ENCODE data around the gene PAFAH1B2. TPM values are rescaled to one million over a fixed set of nuclear protein-coding genes. Genes with fewer than 3 reads are reported as not detected.
"Not testable (repeated sequence)": the region's sequence is repeated elsewhere in the genome, so short reads cannot be mapped to it uniquely, and the experiment has no call there.

Gene PAFAH1B2
- total RNA-seq, 2 experiments from 2014 or later: 48.4 to 52.1 TPM

GRCh38 chr11:117206111-117206510, 62.0 kb downstream of the PAFAH1B2 start:
- peaks cover 34% of the 10 kb centered on the region for H3K36me3 Mint-ChIP-seq (ENCODE audit: low read depth)
- DNase-seq, H3K4me1 Mint-ChIP-seq, H3K27me3 Mint-ChIP-seq, H3K9me3 Mint-ChIP-seq, H3K27ac Mint-ChIP-seq, POLR2A ChIA-PET, CTCF ChIA-PET, H3K4me3 Mint-ChIP-seq: not testable (repeated sequence)

GRCh38 chr11:117206859-117207258, 62.8 kb downstream of the PAFAH1B2 start:
- H3K27ac Mint-ChIP-seq, DNase-seq, CTCF ChIA-PET, H3K9me3 Mint-ChIP-seq, H3K4me3 Mint-ChIP-seq, H3K4me1 Mint-ChIP-seq, POLR2A ChIA-PET, H3K27me3 Mint-ChIP-seq: not testable (repeated sequence)
- peaks cover 40% of the 10 kb centered on the region for H3K36me3 Mint-ChIP-seq (ENCODE audit: low read depth)

GRCh38 chr11:117207481-117207880, 63.4 kb downstream of the PAFAH1B2 start:
- H3K4me3 Mint-ChIP-seq, DNase-seq, CTCF ChIA-PET, H3K27ac Mint-ChIP-seq, H3K9me3 Mint-ChIP-seq, POLR2A ChIA-PET, H3K4me1 Mint-ChIP-seq, H3K27me3 Mint-ChIP-seq: not testable (repeated sequence)
- peaks cover 43% of the 10 kb centered on the region for H3K36me3 Mint-ChIP-seq (ENCODE audit: low read depth)

GRCh38 chr11:117208710-117209109, 64.6 kb downstream of the PAFAH1B2 start:
- H3K27ac Mint-ChIP-seq, H3K4me1 Mint-ChIP-seq, H3K4me3 Mint-ChIP-seq, CTCF ChIA-PET, DNase-seq, H3K9me3 Mint-ChIP-seq, POLR2A ChIA-PET, H3K27me3 Mint-ChIP-seq: not testable (repeated sequence)
- peaks cover 46% of the 10 kb centered on the region for H3K36me3 Mint-ChIP-seq (ENCODE audit: low read depth)

GRCh38 chr11:117209351-117210125, 65.5 kb downstream of the PAFAH1B2 start:
- CTCF ChIA-PET: interaction anchor here (0.6 to 1.0 kb wide), 2 partner anchors 17 to 24 kb away, joined by 3 to 6 read pairs; no protein-coding TSS in a partner anchor
- H3K4me3 Mint-ChIP-seq, H3K9me3 Mint-ChIP-seq, H3K27me3 Mint-ChIP-seq, H3K4me1 Mint-ChIP-seq, DNase-seq, POLR2A ChIA-PET: not testable (repeated sequence)
- peaks cover 48% of the 10 kb centered on the region for H3K36me3 Mint-ChIP-seq (ENCODE audit: low read depth)
- peak overlapping the region; percentile 36 for H3K27ac Mint-ChIP-seq

- DNase-seq: no peak
- Mint-ChIP-seq H3K27ac (no peak overlapping the region), H3K36me3 (ENCODE audit: low read depth) (peaks cover 45% of the 10 kb centered on the region), H3K9me3 (no peaks in the 10 kb centered on the region), H3K4me1 (no peaks in the 10 kb centered on the region), H3K4me3 (no peak overlapping the region), H3K27me3 (no peaks in the 10 kb centered on the region)
- POLR2A ChIA-PET: no interaction called here
- CTCF ChIA-PET: interaction anchor here (0.7 to 1.4 kb wide), 4 partner anchors 10 to 38 kb away, joined by 3 to 6 read pairs (median 4); no protein-coding TSS in a partner anchor
Observed at GRCh38 chr11:117210620-117211019, 66.5 kb downstream of the PAFAH1B2 start.

- no peak overlapping the region for H3K27ac Mint-ChIP-seq
- H3K9me3 Mint-ChIP-seq: no peaks in the 10 kb centered on the region
- H3K4me1 Mint-ChIP-seq: no peaks in the 10 kb centered on the region
- POLR2A ChIA-PET: no interaction called here
- DNase-seq: no peak
- H3K36me3 Mint-ChIP-seq (ENCODE audit: low read depth): peaks cover 60% of the 10 kb centered on the region
- CTCF ChIA-PET: interaction anchor here (0.9 to 1.7 kb wide), 2 partner anchors 18 to 35 kb away, joined by 3 to 4 read pairs; no protein-coding TSS in a partner anchor
- no peaks in the 10 kb centered on the region for H3K27me3 Mint-ChIP-seq
- H3K4me3 Mint-ChIP-seq: no peak overlapping the region
Observed at GRCh38 chr11:117212697-117213355, 68.7 kb downstream of the PAFAH1B2 start.

GRCh38 chr11:117214404-117215110, 70.5 kb downstream of the PAFAH1B2 start:
- Mint-ChIP-seq H3K27ac (no peak overlapping the region), H3K4me1 (peaks cover 5% of the 10 kb centered on the region), H3K9me3 (no peaks in the 10 kb centered on the region), H3K36me3 (ENCODE audit: low read depth) (peaks cover 73% of the 10 kb centered on the region), H3K27me3 (no peaks in the 10 kb centered on the region), H3K4me3 (no peak overlapping the region)
- ChIA-PET POLR2A (interaction anchor here (0.7 kb wide), 1 partner anchor 48 kb away, joined by 5 read pairs; no protein-coding TSS in a partner anchor), CTCF (interaction anchor here (1.4 kb wide), 1 partner anchor 12 kb away, joined by 5 read pairs; no protein-coding TSS in a partner anchor)
- DNase-seq: no peak

GRCh38 chr11:117217141-117218084, 73.3 kb downstream of the PAFAH1B2 start:
- Mint-ChIP-seq H3K36me3 (ENCODE audit: low read depth) (peaks cover 74% of the 10 kb centered on the region), H3K9me3 (no peaks in the 10 kb centered on the region), H3K4me3 (no peak overlapping the region), H3K27ac (no peak overlapping the region), H3K4me1 (peaks cover 6% of the 10 kb centered on the region), H3K27me3 (no peaks in the 10 kb centered on the region)
- ChIA-PET POLR2A (interaction anchor here (0.7 kb wide), 1 partner anchor 110 kb away, joined by 5 read pairs; the partner anchor contains the start of gene CEP164), CTCF (interaction anchor here (1.0 to 2.4 kb wide), 2 partner anchors 9 to 37 kb away, joined by 3 to 12 read pairs; no protein-coding TSS in a partner anchor)
- no peak for DNase-seq

GRCh38 chr11:117218133-117218915, 74.2 kb downstream of the PAFAH1B2 start:
- Mint-ChIP-seq H3K4me1 (peaks cover 6% of the 10 kb centered on the region), H3K27me3 (no peaks in the 10 kb centered on the region), H3K36me3 (ENCODE audit: low read depth) (peaks cover 71% of the 10 kb centered on the region), H3K9me3 (no peaks in the 10 kb centered on the region), H3K4me3 (no peak overlapping the region), H3K27ac (no peak overlapping the region)
- ChIA-PET CTCF (interaction anchor here (0.6 to 1.3 kb wide), 3 partner anchors 9 to 230 kb away, joined by 3 to 4 read pairs (median 4); no protein-coding TSS in a partner anchor), POLR2A (no interaction called here)
- no peak for DNase-seq

GRCh38 chr11:117219001-117219400, 74.9 kb downstream of the PAFAH1B2 start:
- no peak for DNase-seq
- no peak overlapping the region for H3K4me3 Mint-ChIP-seq
- ChIA-PET CTCF (interaction anchor here (1.0 to 1.3 kb wide), 2 partner anchors 9 to 16 kb away, joined by 3 to 4 read pairs; no protein-coding TSS in a partner anchor), POLR2A (no interaction called here)
- H3K4me1 Mint-ChIP-seq: peaks cover 8% of the 10 kb centered on the region
- no peaks in the 10 kb centered on the region for H3K9me3 Mint-ChIP-seq
- no peaks in the 10 kb centered on the region for H3K27me3 Mint-ChIP-seq
- peaks cover 70% of the 10 kb centered on the region for H3K36me3 Mint-ChIP-seq (ENCODE audit: low read depth)
- H3K27ac Mint-ChIP-seq: no peak overlapping the region
